NCI-H1048 (cell line): ENCODE results near the gene PTPN18.
"Not testable (repeated sequence)": the region's sequence is repeated elsewhere in the genome, so short reads cannot be mapped to it uniquely, and the experiment has no call there.

Experiments used
- DNase-seq: peaks from one replicate; lab custom pipeline; 2025; lab: John Stamatoyannopoulos, UW

Gene PTPN18

DNA sequence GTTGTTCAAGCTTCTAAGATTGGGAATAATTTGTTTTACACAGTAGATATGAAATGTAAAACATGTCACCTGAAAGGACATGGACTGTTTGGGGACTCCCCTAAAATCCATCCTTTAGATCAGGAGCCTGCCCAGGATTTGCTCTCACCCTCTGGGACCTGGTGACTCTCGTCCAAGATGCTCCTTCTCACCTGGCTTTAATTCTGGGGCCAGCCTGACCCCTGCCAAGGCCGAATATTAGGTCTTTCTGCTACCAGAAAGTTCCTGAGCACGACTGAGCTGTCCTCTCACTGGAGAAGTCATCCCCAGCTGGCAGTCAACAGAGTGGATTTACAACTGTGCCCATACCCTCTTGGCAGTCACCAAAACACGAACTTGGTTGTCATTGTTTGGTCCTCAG is 25.3 kb downstream of the PTPN18 start:
- no peak for DNase-seq

DNA sequence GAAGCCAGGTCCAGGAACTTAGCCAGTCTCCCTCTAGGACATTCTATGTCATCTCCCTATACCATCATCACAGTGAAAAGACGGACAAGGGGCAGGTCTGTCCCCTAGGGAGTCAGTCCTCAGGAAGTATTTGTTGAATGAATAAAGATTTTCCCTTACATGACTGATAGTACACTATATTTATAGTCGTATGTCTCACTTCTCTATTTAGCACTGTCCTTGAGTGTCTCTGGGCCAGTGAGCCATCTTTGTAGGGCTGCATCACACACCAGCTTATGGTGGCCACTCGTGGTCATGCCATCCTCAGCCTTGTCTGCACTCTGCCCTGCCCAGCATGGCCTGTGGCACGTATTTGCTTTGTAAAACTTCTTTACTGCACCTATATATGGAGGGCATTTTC is 25.8 kb downstream of the PTPN18 start:
- DNase-seq = no peak

DNA sequence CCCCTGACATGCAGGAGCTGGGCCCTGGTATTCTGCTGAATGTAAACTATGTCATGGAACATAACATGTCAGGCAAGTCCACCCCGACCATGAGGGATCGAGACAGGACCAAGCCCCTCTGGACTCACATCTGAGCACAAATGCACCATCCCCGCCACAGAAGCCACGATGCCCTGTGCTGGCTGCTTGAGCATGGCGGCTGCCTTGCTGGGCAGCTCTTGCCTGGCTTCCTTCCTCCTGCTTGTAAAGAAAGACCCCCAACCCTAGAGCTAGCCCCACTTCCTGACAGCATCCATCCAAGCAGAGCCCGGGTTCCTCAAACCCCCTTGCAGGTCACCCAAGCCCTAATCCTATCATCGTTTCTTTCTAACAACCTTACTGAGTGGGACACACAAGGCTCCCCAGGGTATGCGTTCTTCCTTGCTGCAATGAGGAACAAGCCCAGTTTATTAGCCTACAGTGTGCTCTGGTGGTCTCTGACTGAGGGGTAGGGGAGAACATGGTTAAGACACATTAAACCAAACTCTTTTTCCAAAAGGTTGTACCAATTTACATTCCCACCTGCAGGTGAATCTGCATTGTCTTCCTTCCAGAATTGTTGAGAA is 26.6 kb downstream of the PTPN18 start:
- no peak for DNase-seq

DNA sequence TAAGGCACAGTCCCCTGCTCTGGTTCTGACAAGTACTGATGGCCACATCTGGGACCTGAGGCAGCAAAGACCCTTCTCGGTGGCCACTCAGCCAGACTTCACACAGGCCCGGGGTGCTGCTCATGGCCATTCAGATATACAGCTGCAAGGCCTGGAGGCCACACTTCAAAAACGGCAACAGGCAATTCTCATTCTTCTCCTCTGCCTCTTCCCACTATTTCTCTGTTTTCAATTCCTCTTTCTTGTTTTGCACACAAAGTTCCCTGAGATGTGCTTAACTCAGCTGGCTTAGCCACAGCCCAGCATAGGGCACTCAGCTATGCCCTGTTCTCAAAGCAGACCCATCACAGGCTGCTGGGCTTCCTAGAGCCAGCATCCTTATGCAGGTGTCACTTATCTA is 29.9 kb downstream of the PTPN18 start:
- no peak for DNase-seq

DNA sequence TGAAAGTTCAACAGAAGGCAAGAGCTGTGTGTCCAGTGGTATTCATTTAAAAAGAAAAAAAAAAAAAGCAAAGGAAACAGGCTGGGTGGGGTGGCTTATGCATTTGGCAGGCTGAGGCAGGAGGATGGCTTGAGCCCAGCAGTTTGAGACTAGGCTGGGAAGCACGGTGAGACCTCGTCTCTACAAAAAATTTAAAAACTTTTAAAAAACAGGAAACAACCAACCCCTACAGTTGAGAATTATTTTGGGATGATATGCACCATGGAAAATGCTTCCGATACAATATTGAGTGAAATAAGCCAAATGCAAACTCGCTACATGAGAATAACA is 31.2 kb downstream of the PTPN18 start:
- no peak for DNase-seq

DNA sequence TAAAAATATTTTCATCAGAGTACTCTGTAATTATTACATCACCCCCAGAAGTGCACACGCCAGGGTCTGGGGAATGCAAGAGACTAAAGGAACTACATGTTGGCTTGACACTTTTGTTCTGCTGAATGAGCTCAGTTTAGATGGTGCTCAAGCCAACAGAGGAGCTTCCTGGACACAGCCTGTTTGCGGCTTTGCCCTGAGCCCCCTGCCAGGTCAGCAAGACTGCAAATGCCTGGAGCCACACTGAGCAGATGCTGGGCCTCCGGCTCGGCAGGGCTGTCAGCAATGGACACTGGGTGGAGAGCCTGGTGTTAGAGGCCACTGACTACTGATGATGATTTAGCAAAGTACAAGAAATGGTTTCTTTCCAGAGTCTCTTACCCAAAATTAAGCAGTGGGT is 31.9 kb downstream of the PTPN18 start:
- DNase-seq = no peak

DNA sequence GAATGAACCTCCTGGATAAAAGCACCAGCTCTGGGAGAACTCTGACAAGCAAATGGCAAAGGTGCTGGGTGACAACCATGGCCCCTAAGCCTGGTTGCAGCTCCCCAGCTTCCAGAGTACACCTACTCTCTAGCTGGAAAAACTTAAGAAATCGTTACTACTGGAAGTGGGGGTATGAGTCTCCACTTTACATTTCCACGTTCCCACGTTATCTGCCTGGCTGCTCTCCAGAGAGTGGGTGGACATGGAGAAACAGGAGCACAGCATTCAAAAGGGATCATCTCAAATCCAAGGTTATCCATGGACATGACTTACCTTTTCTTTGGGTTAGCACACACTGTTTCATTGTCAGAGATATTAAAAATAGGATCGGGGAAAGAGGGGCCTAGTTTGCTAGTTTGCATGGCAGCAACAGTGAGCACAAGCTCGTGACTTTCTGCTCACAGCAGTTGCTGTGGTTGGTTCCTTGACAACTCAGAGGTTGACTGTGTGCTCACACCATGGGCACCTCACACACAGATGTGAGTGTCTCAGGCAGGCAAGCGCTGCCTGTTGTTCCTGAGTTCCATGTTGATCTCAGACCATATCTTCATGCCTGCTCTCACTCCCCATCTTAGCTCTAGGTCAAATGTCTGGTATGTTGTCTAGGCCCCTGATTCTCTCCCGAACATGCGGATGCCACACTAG is 32.5 kb downstream of the PTPN18 start:
- DNase-seq = no peak

DNA sequence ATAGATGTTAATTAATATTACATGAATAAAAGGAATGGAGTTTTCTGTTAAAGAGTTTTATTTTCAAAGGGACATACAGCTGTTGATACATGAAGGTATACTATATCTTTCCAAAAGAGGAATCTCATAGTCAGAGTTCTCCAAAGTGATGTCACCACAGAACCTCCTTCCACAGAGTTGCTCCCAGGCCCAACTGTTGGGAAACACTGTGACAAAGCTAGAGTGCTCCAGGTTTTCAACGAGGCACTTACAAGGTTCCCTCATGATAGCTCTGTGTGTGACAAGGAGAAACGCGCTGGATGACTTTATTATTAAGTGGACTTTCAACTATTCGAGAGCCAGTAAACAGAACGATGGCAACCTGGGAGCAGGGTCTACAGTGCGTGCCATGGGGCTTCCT is 33.5 kb downstream of the PTPN18 start:
- no peak for DNase-seq

DNA sequence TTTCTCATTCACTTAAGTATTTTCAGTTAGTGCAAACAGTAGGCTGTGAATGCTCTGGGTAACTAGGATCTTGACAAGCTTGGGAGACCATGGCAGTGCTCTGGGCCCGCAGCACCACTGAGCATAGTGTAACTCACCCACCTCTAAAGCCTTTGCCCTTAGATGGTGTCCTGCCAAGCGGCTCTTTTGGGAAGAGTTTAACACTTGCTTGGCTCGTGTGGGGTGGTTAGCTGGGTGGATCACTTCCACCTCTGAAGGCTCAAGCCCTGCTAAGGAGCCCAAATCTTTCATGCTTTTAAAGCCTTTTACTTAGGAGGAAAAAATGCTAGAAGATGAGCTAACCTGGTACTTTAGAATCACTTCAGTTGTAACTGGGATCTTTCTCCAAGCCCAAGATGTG is 33.9 kb downstream of the PTPN18 start:
- no peak for DNase-seq

DNA sequence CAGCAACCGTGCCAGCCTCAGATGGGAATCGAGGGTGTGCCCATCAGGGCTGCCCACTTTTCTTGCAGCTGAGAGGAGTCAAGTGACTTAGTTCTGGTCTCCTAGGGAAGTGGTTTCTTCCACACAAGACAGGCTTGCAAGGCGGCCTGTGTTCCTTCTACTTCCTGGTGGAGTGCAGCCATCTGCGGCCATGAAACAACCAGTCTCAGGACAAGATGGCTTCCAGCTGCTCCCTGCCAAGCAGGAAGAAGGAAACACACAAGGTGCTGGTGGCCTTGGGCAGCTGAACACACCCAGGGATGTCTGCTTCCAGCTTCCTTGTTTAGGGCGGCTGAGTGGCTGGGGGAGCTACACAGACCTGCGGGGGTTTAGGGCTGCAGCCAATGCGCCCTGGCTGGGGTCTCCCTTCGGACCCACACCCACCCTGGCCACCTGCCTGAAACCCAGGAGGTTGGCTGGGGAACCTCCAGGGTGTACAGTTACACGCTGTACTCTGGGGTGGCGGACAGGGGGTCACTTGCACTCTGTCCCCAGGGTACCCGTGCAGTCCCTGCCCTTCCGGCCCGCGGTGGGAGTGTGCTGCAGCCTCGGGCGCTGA is 34.7 kb downstream of the PTPN18 start:
- DNase-seq = no peak

DNA sequence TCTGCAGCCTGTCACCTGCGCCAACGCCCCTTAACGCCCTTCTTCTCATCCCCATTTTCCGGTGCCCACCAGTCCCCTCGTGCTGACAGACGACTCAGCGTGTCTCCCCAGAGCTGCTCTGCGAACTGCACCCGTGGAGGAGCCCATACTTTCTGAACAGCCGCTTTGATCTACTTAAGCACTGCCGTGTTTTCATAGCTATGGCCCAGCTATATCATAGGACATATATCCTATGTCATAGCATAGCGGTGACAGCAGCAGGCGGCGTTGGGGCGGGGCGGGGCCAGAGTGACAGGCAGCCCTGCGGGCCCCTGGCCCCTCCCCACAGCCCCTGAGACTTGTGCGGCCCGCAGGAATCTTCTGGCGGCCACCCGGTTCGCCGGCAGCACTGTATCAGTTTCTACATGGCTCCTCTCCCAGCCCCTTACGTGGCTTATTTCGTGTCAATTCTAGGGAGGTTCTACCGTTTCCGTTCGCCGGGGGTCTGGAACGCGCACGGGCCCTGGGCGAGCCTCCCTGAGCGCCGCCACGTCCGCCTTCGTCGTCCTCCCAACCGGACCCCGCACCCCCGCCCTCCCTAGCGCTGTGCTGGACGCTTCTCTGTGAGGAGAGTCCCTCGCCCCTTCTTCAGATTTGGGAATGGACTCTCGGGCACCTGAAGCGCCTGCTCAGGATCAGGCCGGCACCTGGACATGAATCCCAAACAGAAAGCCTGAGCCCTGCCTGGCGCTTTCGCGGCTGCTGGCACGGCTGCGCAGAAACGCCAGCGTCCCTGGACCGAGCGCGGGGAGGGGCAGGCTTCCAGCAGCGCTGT is 35.4 kb downstream of the PTPN18 start:
- DNase-seq = peak; percentile 43

DNA sequence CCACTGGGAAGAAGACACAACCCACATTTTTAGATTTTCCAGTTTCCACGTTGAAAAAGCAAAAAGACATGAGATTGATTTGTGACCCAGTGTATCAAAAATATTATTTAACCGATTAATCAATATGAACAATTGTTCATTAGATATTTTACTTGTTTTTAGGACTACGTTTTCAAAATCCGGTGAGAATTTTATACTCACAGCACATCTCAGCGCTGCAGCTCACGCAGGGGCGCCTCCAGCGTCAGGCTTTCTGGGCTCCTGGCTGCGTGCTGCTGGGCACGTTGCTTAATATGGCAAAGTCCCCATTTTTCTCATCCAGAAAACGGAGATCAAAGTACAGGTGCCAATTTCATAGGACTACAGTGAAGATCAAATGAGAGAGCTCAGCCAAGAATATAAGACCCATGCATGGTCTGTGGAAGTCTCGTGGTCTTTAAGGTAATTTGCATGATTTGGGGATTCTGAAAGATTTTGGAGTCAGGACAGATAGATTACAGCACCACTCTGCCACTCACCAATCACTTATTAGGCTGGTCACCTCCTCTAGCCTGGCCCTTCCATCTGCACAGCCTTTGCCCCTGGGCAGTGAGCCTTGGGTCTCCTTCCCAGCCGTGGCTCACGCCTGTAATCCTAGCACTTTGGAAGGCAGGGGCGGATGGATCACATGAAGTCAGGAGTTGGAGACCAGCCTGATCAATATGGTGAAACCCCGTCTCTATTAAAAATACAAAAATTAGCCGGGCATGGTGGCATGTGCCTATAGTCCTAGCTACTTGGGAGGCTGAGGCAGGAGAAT is 36.2 kb downstream of the PTPN18 start:
- no peak for DNase-seq

DNA sequence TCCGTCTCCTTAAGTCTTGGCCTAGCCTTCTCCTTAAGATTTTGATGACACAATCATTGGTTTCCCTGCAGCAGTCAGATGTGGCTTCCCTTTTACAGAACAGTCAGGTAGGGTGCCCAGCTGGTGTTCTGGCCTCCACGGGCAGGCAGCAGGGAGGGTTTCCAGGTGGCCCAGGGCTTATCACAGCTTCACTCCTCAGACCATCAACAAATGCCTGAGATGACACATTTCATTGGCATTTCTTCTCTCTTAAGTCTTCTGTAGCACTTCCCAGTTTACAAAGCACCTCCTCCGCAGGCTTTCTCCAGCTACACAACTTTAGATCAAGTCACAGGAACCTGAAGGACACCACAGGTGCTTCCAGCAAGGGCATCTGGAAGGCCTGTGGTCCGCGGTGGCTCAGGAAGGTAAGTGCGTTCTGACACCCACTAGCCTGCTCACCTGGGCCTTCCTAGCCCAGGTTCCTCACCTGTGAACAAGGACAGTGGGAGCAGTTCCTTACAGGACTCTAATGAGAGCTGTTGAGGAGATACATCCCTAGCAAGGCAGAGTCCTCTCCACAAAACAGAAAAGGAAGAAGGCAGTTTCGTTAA is 37.6 kb downstream of the PTPN18 start:
- DNase-seq = no peak

DNA sequence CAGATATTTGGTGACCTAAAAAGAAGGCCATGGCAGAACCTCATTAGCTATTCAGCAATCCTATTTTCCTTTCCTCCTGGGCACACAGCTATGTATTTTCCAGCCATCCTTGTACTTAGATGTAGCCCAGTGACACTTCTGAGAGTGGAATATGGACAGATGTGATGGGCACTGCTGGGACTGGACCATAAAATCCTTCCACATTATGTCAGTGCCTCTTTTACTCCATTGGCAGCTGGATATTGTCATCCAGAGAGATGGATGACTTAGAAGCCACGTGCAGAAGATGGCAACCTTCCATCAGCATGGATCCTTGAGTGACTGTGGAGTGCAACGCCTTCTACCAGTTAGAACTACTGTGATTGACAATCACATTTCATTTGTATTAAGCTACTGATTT is 50.4 kb downstream of the PTPN18 start:
- not testable (repeated sequence) for DNase-seq

DNA sequence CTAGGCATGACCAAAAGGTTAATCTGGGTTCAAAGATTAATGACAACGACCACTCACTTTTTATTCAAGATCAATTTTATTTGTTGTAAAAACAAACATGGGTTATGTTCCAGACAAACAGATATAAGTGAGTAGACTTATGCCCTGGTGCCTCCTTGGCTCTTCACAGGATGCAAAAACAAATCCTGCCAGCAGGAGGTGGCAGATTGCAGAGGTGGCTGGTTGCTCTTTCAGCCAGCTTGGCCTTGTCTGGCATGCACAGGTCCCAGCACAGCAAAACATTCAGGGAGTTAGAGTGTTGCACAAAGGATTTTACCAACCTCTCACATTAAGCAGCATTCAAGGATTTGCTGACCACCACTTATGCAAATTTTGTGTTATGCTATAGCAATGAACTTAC is 60.8 kb downstream of the PTPN18 start:
- not testable (repeated sequence) for DNase-seq

DNA sequence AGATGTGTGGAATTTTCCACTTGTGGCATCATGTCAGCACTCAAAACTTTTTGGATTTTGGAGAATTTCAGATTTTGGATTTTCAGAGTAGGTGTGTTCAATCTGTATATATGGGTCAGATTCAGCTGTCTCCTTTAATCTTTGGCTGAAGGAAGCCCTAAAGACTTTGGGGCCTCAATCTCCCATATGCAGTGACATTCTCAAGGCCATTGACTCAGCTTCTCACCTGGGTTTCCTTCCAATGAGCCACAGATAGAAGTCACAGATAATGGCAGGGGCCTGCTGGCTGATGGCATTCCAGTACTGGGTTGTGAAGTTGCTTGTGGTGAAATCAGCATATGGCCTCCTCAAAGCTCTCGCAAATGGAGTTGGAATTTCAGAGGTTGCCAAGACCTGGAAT is 63.0 kb downstream of the PTPN18 start:
- not testable (repeated sequence) for DNase-seq
